B cell (primary cell): Measurements from ENCODE around the gene IL1R1.
"Not testable (repeated sequence)": the region's sequence is repeated elsewhere in the genome, so short reads cannot be mapped to it uniquely, and the experiment has no call there.

Source experiments
- CTCF ChIP-seq: fragments of 200-600 bp; IDR thresholded peaks from one replicate; pipeline ENCODE4 v1.8.0; 2022; ENCODE audit warnings: antibody characterized with exemption, mild to moderate bottlenecking
- EZH2 ChIP-seq: IDR thresholded peaks from 2 replicates; pipeline ENCODE4 v1.6.1; 2012; ENCODE audit warnings: borderline replicate concordance, low read depth, mild to moderate bottlenecking, moderate library complexity, low read length; ENCODE audit not compliant: insufficient read depth, poor library complexity, severe bottlenecking

DNA sequence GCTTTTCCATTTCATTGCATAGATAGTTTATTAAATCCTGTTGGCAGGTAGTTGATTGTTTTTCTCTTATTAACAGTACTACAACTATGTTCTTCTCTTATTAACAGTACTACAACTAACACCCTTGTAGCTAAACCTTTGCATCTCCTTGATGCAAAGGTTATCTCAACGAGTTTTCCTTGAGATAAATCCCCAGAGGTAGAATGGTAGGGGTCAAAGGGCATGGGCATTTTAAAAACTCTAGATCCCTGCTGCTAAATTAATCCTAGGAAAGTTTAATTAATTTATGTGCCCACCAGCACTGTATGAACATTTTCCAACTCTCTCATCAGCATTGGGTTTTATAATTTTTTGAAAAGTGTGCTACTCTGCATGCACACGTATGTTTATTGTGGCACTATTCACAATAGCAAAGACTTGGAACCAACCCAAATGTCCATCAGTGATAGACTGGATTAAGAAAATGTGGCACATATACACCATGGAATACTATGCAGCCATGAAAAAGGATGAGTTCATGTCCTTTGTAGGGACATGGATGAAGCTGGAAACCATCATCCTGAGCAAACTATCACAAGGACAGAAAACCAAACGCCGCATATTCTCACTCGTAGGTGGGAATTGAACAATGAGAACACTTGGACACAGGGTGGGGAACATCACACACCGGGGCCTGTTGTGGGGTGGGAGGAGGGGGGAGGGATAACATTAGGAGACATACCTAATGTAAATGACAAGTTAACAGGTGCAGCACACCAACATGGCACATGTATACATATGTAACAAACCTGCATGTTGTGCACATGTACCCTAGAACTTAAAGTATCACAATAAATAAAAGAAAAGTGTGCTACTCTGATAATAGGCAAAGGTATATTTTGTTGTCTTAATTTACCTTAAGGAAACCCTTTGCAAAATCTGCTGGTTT, 35.5 kb upstream of the IL1R1 start:
- not testable (repeated sequence) for TF ChIP-seq CTCF, EZH2
